Uterus (tissue), 4 donors: Measurements from ENCODE around the gene HBG2. TPM values are rescaled to one million over a fixed set of nuclear protein-coding genes. Genes with fewer than 3 reads are reported as not detected.

ENCODE experiments used
- DNase-seq, 2 donors: peaks; one replicate each; pipeline ENCODE4 v3.0.0-alpha.2; 2019 to 2020
- H3K27ac ChIP-seq, 2 donors: fragments of 200-600 bp; sonication (generic); 1 replicate in 1 of 2; 2 replicates in 1 of 2; pipeline ENCODE4 v1.5.1; 2016 to 2018
- H3K27me3 ChIP-seq, 2 donors: fragments of 200-600 bp; sonication (generic); one replicate each; pipeline ENCODE4 v1.5.1; 2018 to 2019; ENCODE audit warnings: control low read depth in 1 of 2
- H3K36me3 ChIP-seq, 2 donors: fragments of 200-600 bp; sonication (generic); one replicate each; pipeline ENCODE4 v1.5.1; 2019; ENCODE audit warnings: control low read depth in 1 of 2
- H3K4me1 ChIP-seq, 2 donors: fragments of 200-600 bp; sonication (generic); one replicate each; pipeline ENCODE4 v1.5.1; 2018 to 2019; ENCODE audit warnings: control low read depth in 1 of 2
- H3K4me3 ChIP-seq, 2 donors: fragments of 200-600 bp; sonication (generic); 1 replicate in 1 of 2; 2 replicates in 1 of 2; pipeline ENCODE4 v1.5.1; 2018 to 2019; ENCODE audit warnings: mild to moderate bottlenecking in 1 of 2
- H3K9me3 ChIP-seq, 2 donors: fragments of 200-600 bp; sonication (generic); one replicate each; pipeline ENCODE4 v1.5.1; 2019; ENCODE audit warnings: control low read depth in 1 of 2
- CTCF ChIP-seq, 4 experiments: fragments of 200-600 bp in 2 of 4; fragments of 450-650 bp in 2 of 4; sonication (generic) in 2 of 4; IDR thresholded peaks; one replicate each; pipeline ENCODE4 v1.5.1; 2016 to 2019; ENCODE audit warnings: antibody characterized with exemption in 4 of 4, mild to moderate bottlenecking in 2 of 4, moderate library complexity in 1 of 4
- POLR2A ChIP-seq, 2 donors: fragments of 450-650 bp; IDR thresholded peaks; one replicate each; pipeline ENCODE4 v1.6.1; 2016; ENCODE audit warnings: antibody characterized with exemption in 2 of 2, mild to moderate bottlenecking in 1 of 2, moderate library complexity in 1 of 2
- intact Hi-C: fragments of 100-400 bp; cut with DNase I; formaldehyde crosslinking; loops from one replicate; pipeline ENCODE4 v1.15.1; 2023; ENCODE audit warnings: low total_unique reads
- total RNA-seq, 4 donors: library from RNA; depleted of rRNA in 3 of 4; stranded (reverse); fragments of >200 nt in 3 of 4; gene quantifications; one replicate each; pipeline versions ENCODE4 v1.1.0 to v1.2.4, GENCODE V29; 2014 to 2023
- donor health status: DM: yes; HTN: yes; CAD: no.

Gene HBG2
- total RNA-seq, 4 donors from 2014 or later = 1,050 TPM; not detected in 3

- Histone ChIP-seq H3K27ac (no peak overlapping the region), H3K9me3 (no peaks in the 10 kb centered on the region), H3K4me3 (no peak overlapping the region), H3K4me1 (no peaks in the 10 kb centered on the region), H3K36me3 (no peaks in the 10 kb centered on the region), H3K27me3 (peaks cover 0 to 2% of the 10 kb centered on the region in 2 donors)
- DNase-seq = no peak
- intact Hi-C loops = no loop called here
- no peak for TF ChIP-seq CTCF (IDR thresholded peaks at IDR 0.05)
- TF ChIP-seq POLR2A (IDR thresholded peaks at IDR 0.05) = no peak
Measured at GRCh38 chr11:5229796-5230195, 24.8 kb downstream of the HBG2 start.

GRCh38 chr11:5229356-5229755 lies 25.2 kb downstream of the HBG2 start:
- TF ChIP-seq POLR2A (IDR thresholded peaks at IDR 0.05) = no peak
- TF ChIP-seq CTCF (IDR thresholded peaks at IDR 0.05) = no peak
- Histone ChIP-seq H3K4me3 (no peak overlapping the region), H3K27me3 (peaks cover 0 to 2% of the 10 kb centered on the region in 2 donors), H3K36me3 (no peaks in the 10 kb centered on the region), H3K4me1 (no peaks in the 10 kb centered on the region), H3K9me3 (no peaks in the 10 kb centered on the region), H3K27ac (no peak overlapping the region)
- DNase-seq = no peak
- intact Hi-C loops = no loop called here

- H3K36me3 ChIP-seq = no peaks in the 10 kb centered on the region
- H3K4me3 ChIP-seq = no peak overlapping the region
- DNase-seq = no peak
- H3K27me3 ChIP-seq = peaks cover 0 to 2% of the 10 kb centered on the region in 2 donors
- H3K4me1 ChIP-seq = no peaks in the 10 kb centered on the region
- no peak overlapping the region for H3K27ac ChIP-seq
- no peak for TF ChIP-seq POLR2A (IDR thresholded peaks at IDR 0.05)
- no peak for TF ChIP-seq CTCF (IDR thresholded peaks at IDR 0.05)
- intact Hi-C loops = no loop called here
- H3K9me3 ChIP-seq = no peaks in the 10 kb centered on the region
Measured at GRCh38 chr11:5228124-5228523, 26.5 kb downstream of the HBG2 start.

- Histone ChIP-seq H3K4me1 (no peaks in the 10 kb centered on the region), H3K9me3 (no peaks in the 10 kb centered on the region), H3K36me3 (no peaks in the 10 kb centered on the region), H3K27ac (no peak overlapping the region), H3K27me3 (peaks cover 0 to 2% of the 10 kb centered on the region in 2 donors), H3K4me3 (no peak overlapping the region)
- intact Hi-C loops = no loop called here
- TF ChIP-seq POLR2A (IDR thresholded peaks at IDR 0.05) (no peak), CTCF (IDR thresholded peaks at IDR 0.05) (no peak)
- no peak for DNase-seq
Measured at GRCh38 chr11:5227681-5228080, 26.9 kb downstream of the HBG2 start.

GRCh38 chr11:5226732-5227310 lies 27.8 kb downstream of the HBG2 start, which contains the start of gene HBB:
TSS of gene HBB (minus strand) at chr11:5227071. CDS start at chr11:5227021, 50 bp downstream.
- Histone ChIP-seq H3K27ac (no peak within 1 kb of the TSS), H3K4me3 (no peak within 1 kb of the TSS), H3K27me3 (peaks cover 0 to 2% of the 10 kb centered on the region in 2 donors), H3K9me3 (no peaks in the 10 kb centered on the region), H3K4me1 (no peaks in the 10 kb centered on the region), H3K36me3 (no peaks in the 10 kb centered on the region)
- intact Hi-C loops = no loop called here
- TF ChIP-seq CTCF (IDR thresholded peaks at IDR 0.05) (no peak), POLR2A (IDR thresholded peaks at IDR 0.05) (no peak)
- DNase-seq = no peak
